Measurements from ENCODE around the gene TAF4.

The TAF4 gene

DNA sequence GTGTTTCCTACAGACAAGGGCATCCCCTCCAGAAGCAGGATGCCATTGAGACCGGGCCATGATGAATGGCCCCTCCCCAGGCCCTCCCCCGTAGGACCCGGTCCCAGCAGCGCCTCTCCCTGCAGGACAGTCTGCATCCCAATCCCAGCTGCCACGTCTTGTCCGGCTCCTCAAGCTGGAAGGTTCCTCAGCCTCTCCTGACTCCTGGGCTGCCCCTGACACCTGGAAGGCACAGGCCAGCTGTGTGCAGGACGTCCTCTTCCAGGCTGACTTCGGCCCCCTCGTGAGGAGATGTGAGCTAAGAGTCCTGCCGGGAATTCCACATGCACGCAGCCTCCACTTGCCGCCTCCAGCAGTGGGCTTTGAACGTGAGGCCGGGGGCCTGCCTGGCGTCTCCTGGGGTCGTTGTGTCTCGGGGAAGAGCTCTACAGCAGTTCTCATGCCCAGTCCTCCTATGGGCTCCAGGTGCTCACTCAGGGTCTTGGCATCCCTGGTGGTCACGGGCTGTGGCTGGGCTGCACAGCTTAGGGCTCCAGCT lies 64.4 kb downstream of the TAF4 start:
- no peak overlapping the region for H3K4me3 ChIP-seq (ENCODE audit: low read depth, low read length)
- TF ChIP-seq, protein P1, sequence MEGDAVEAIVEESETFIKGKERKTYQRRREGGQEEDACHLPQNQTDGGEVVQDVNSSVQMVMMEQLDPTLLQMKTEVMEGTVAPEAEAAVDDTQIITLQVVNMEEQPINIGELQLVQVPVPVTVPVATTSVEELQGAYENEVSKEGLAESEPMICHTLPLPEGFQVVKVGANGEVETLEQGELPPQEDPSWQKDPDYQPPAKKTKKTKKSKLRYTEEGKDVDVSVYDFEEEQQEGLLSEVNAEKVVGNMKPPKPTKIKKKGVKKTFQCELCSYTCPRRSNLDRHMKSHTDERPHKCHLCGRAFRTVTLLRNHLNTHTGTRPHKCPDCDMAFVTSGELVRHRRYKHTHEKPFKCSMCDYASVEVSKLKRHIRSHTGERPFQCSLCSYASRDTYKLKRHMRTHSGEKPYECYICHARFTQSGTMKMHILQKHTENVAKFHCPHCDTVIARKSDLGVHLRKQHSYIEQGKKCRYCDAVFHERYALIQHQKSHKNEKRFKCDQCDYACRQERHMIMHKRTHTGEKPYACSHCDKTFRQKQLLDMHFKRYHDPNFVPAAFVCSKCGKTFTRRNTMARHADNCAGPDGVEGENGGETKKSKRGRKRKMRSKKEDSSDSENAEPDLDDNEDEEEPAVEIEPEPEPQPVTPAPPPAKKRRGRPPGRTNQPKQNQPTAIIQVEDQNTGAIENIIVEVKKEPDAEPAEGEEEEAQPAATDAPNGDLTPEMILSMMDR (conservative IDR thresholded peaks at IDR 0.05; ENCODE audit: low read depth, low read length), result no peak
- no peak for DNase-seq (ENCODE audit: low read depth)

DNA sequence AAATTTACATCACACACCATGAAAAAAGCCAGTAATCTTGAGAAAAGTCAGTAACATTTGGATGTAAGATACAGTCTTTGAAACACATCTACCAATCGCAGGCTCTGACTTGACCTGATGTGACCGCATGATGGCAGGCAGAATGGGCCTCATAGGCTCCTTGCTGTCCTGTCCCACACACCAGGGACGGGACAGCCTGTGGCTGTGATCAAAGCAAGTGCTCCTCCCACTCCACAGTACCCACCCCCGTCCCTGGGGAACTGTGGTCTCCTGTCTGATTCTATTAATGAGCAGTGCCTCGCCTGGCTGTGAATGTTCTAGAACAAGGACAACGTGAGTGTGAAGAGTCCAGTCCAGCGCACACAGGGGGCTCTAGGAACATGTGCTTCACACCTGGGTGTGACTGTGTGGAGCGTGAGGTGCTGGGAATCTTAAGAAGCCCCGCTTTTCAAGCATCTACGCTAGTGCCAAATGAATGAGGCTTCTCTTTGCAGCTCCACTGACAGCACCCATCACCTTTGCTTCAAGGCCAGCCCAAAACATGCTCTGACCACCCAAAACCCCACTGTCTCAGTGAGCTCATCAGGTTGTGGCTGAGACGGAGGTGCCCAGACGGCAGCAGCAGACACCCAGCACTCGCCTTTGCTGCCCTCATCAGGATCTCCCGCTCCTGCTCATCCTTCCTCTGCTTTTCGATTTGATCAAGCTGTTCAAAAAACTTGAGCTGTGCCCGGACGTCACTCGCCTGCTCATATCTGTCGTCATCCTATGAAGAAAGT lies 67.1 kb downstream of the TAF4 start:
- TF ChIP-seq, protein P1 (conservative IDR thresholded peaks at IDR 0.05; ENCODE audit: low read depth, low read length), result no peak
- H3K4me3 ChIP-seq (ENCODE audit: low read depth, low read length), result no peak overlapping the region
- no peak for DNase-seq (ENCODE audit: low read depth)

DNA sequence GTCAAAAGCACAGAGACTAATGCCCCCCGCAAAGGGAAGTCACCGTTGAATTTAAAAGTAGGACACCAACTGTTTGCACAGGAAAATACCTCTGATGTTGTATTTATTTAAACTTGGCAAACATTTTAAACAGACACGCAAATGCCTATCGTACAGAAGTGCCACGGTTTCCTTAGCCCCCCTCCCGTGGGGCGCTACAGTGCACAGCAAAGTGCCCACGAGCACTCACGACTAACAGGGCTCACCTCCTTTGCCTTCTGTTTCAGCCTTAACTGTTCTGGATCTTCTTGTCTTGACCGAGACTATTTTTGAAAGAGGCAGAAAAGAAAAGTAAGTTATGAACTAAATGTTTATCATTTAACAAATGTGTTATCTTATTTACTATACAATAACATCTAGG lies 67.8 kb downstream of the TAF4 start:
- TF ChIP-seq, protein P1 (conservative IDR thresholded peaks at IDR 0.05; ENCODE audit: low read depth, low read length), result no peak
- no peak overlapping the region for H3K4me3 ChIP-seq (ENCODE audit: low read depth, low read length)
- DNase-seq (ENCODE audit: low read depth), result no peak

DNA sequence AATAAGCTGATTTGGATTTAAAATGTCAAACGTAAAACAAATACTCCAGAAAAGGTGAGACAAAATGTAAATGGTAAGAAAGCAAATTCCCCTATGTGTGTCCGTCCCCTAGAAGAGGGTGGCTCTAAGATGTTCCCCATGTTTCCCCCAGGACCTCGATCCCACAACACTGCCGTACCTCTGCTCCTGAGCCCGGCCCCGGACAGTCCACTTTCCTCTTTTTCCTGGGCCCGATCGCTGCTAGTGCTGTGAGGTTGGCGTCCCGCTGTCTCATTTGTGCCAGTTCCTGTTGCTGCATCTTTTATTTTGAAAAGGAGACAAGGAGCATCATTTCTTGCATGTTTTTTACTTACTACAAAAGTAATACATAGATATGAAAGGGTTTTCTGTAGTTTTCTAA lies 68.3 kb downstream of the TAF4 start:
- no peak for DNase-seq (ENCODE audit: low read depth)
- no peak overlapping the region for H3K4me3 ChIP-seq (ENCODE audit: low read depth, low read length)
- TF ChIP-seq, protein P1 (conservative IDR thresholded peaks at IDR 0.05; ENCODE audit: low read depth, low read length), result no peak

DNA sequence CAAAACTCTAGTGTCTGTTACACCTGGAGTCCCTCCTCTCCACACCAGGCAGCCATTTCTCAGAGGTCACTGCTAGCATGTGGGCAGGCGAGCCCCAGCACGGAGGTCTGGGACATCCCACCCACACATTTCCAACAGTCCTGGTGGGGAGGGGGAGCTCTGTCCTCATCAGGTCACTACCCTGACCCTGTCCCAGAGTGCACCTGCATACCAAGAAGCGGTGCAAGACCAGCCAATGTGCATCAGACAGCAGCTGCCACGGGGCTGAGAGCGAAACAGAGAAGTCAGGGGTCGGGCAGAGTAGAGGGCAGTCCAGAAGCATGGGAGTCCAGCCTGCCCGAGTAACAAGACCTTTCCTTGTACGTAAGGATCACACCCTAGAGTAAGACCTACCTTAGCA lies 71.1 kb downstream of the TAF4 start:
- H3K4me3 ChIP-seq (ENCODE audit: low read depth, low read length), result no peak overlapping the region
- TF ChIP-seq, protein P1 (conservative IDR thresholded peaks at IDR 0.05; ENCODE audit: low read depth, low read length), result no peak
- DNase-seq (ENCODE audit: low read depth), result no peak

DNA sequence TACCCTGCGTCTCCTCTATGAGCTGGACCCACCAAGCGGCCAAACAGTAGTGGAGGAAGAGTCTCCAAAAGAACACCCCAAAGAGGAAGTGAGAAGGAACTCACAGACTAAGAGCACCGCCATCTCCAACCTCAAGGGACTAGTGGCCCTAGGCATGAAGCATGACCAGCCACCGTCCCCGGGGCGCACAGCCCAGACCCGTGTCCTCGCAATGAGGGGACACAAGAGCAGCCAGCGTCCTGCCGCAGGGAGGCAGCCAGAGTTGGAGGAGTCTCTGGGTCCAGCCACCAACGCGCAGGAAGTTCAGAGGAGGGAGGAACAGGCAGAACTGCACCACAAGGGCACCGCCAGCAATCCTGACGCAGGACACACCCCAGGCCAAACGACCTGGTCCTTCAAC lies 72.6 kb downstream of the TAF4 start:
- TF ChIP-seq, protein P1 (conservative IDR thresholded peaks at IDR 0.05; ENCODE audit: low read depth, low read length), result no peak
- H3K4me3 ChIP-seq (ENCODE audit: low read depth, low read length), result no peak overlapping the region
- DNase-seq (ENCODE audit: low read depth), result no peak

DNA sequence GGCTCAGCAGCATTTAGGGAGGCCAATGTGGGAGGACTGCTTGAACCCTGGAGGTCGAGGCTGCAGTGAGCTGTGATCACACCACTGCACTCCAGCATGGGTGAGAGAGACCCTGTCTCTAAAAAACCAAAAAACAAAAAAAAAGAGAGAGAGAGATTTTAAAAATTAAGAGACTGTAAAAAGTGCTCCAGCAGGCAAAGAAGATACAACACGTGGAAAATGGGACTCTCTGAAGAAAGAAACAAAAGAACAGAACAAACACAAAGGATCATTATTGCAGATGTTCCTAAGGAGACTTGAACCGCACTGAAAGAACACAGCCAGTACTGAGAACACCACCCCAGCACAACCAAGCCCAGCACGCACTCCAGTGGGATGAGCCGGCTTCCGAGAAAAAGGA lies 74.2 kb downstream of the TAF4 start:
- H3K4me3 ChIP-seq (ENCODE audit: low read depth, low read length), result no peak overlapping the region
- TF ChIP-seq, protein P1 (conservative IDR thresholded peaks at IDR 0.05; ENCODE audit: low read depth, low read length), result no peak
- peak; percentile 9 for DNase-seq (ENCODE audit: low read depth)

Measured in choroid plexus epithelial cell (primary cell).